HG02870 (cell line): ENCODE measurements around the gene RAB22A.
A peak's percentile ranks its signal among the peaks of the same experiment; 100 is the strongest.

Experiments used
- ATAC-seq: cut with Tn5 transposase; IDR thresholded peaks from one replicate; pipeline ENCODE4 v1.9.1; 2021; ENCODE audit warnings: mild to moderate bottlenecking, moderate library complexity; ENCODE audit not compliant: unreplicated experiment

RAB22A gene

GRCh38 chr20:58300321-58300720 is 9.2 kb upstream of the RAB22A start:
- no peak for ATAC-seq

GRCh38 chr20:58303547-58303946 is 6.0 kb upstream of the RAB22A start:
- ATAC-seq = no peak

GRCh38 chr20:58305061-58305460 is 4.5 kb upstream of the RAB22A start:
- ATAC-seq = no peak

GRCh38 chr20:58306421-58307261 is 2.9 kb upstream of the RAB22A start:
- ATAC-seq = no peak

- ATAC-seq = no peak
These were observed 2.2 kb upstream of the RAB22A start for GRCh38 chr20:58307270-58307669.

GRCh38 chr20:58308290-58308679 is 1.2 kb upstream of the RAB22A start:
- ATAC-seq = no peak

- peak; percentile 41 for ATAC-seq
These were observed 611 bp upstream of the RAB22A start for GRCh38 chr20:58308680-58309527.

GRCh38 chr20:58310291-58310782 is 822 bp downstream of the RAB22A start:
- ATAC-seq = no peak

GRCh38 chr20:58312836-58313235 is 3.3 kb downstream of the RAB22A start:
- no peak for ATAC-seq

GRCh38 chr20:58313396-58313795 is 3.9 kb downstream of the RAB22A start:
- ATAC-seq = no peak

GRCh38 chr20:58321205-58321604 is 11.7 kb downstream of the RAB22A start:
- no peak for ATAC-seq

GRCh38 chr20:58322083-58322482 is 12.6 kb downstream of the RAB22A start:
- no peak for ATAC-seq

GRCh38 chr20:58325912-58326311 is 16.4 kb downstream of the RAB22A start:
- no peak for ATAC-seq

GRCh38 chr20:58327211-58327610 is 17.7 kb downstream of the RAB22A start:
- no peak for ATAC-seq

- ATAC-seq = no peak
These were observed 19.3 kb downstream of the RAB22A start for GRCh38 chr20:58328836-58329235.

- no peak for ATAC-seq
These were observed 20.2 kb downstream of the RAB22A start for GRCh38 chr20:58329711-58330110.

GRCh38 chr20:58330249-58330648 is 20.7 kb downstream of the RAB22A start:
- no peak for ATAC-seq

GRCh38 chr20:58330687-58331086 is 21.2 kb downstream of the RAB22A start:
- ATAC-seq = no peak

GRCh38 chr20:58331961-58332551 is 22.5 kb downstream of the RAB22A start:
- ATAC-seq = no peak

GRCh38 chr20:58339741-58340140 is 30.2 kb downstream of the RAB22A start:
- no peak for ATAC-seq

GRCh38 chr20:58340151-58340550 is 30.6 kb downstream of the RAB22A start:
- no peak for ATAC-seq
